Measurements from ENCODE around the gene MARK3.

DNA sequence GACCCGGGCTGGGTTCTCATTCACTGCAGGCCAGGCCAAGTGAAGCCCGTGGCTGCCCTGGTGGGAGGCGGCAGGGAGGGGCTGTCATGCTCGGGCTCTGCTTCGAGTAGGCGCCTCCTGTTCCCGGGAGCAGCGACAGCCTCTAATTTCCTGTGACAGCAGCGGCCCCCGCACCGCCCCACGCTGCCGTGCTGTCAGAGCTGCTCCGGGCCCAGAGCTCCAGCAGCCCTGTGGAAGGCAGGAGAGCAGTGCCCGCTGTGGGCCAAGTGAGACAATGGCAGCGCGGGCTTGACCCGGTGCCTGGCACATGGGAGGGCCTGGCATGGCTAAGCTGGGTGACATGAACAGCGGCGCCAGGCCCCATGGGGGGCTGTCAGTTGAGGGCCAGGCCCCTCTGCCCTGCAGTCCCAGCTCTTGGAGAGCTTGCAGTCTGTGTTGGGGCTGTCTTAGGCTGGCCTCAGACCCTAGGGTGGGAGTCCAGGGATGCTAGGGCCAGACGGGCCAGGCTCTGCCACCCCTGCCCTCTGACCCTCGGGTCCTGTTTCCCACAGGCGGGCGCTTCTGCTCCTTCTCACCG is 148.9 kb downstream of the MARK3 start:
- TF ChIP-seq, protein P1, sequence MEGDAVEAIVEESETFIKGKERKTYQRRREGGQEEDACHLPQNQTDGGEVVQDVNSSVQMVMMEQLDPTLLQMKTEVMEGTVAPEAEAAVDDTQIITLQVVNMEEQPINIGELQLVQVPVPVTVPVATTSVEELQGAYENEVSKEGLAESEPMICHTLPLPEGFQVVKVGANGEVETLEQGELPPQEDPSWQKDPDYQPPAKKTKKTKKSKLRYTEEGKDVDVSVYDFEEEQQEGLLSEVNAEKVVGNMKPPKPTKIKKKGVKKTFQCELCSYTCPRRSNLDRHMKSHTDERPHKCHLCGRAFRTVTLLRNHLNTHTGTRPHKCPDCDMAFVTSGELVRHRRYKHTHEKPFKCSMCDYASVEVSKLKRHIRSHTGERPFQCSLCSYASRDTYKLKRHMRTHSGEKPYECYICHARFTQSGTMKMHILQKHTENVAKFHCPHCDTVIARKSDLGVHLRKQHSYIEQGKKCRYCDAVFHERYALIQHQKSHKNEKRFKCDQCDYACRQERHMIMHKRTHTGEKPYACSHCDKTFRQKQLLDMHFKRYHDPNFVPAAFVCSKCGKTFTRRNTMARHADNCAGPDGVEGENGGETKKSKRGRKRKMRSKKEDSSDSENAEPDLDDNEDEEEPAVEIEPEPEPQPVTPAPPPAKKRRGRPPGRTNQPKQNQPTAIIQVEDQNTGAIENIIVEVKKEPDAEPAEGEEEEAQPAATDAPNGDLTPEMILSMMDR (IDR thresholded peaks at IDR 0.05; ENCODE audit: insufficient read depth, low read depth, low read length), result no peak
- TF ChIP-seq EZH2 (IDR thresholded peaks at IDR 0.05; ENCODE audit: insufficient read depth, low read length), result no peak
